Adrenal gland (tissue), 5 donors: ENCODE results near the gene CAPRIN1.

Source experiments
- CTCF ChIP-seq, 6 experiments: fragments of 450-650 bp in 4 of 6; fragments of 200-600 bp in 2 of 6; sonication (generic) in 1 of 6; IDR thresholded peaks; 1 replicate in 5 of 6; 2 replicates in 1 of 6; pipeline versions ENCODE4 v1.5.1 to v1.8.0; 2016 to 2021; ENCODE audit warnings: antibody characterized with exemption in 6 of 6, mild to moderate bottlenecking in 2 of 6, moderate library complexity in 1 of 6
- POLR2A ChIP-seq, 2 donors: fragments of 450-650 bp; IDR thresholded peaks; one replicate each; pipeline ENCODE4 v1.6.1; 2017; ENCODE audit warnings: antibody characterized with exemption in 2 of 2, mild to moderate bottlenecking in 2 of 2, moderate library complexity in 1 of 2
- donor health status: DM: no; HTN: no; CAD: no.

- no peak for TF ChIP-seq CTCF (IDR thresholded peaks at IDR 0.05)
- TF ChIP-seq POLR2A (IDR thresholded peaks at IDR 0.05): no peak
These were observed 99.1 kb downstream of the CAPRIN1 start for GRCh38 chr11:34150494-34151151.
